Measurements from ENCODE around the gene ATXN3L.

DNA sequence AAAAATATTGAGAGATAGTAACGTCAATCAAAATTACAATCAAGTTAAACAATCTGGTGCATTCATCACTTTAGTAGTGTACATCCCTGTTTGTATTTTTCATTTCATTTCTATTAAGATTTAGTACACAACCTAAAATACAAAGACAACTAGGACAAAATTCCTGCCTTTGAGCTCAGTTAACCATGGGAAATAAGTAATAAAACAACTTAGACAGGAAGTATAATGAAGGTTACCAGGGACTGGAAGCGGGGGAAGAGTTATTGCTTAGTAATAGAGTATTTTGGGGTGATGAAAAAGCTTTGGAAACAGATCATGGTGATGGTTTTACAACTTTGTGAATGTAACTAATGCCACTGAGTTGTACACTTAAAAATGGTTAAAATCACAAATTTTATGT lies 25.6 kb upstream of the ATXN3L start:
- TF ChIP-seq, protein P1, sequence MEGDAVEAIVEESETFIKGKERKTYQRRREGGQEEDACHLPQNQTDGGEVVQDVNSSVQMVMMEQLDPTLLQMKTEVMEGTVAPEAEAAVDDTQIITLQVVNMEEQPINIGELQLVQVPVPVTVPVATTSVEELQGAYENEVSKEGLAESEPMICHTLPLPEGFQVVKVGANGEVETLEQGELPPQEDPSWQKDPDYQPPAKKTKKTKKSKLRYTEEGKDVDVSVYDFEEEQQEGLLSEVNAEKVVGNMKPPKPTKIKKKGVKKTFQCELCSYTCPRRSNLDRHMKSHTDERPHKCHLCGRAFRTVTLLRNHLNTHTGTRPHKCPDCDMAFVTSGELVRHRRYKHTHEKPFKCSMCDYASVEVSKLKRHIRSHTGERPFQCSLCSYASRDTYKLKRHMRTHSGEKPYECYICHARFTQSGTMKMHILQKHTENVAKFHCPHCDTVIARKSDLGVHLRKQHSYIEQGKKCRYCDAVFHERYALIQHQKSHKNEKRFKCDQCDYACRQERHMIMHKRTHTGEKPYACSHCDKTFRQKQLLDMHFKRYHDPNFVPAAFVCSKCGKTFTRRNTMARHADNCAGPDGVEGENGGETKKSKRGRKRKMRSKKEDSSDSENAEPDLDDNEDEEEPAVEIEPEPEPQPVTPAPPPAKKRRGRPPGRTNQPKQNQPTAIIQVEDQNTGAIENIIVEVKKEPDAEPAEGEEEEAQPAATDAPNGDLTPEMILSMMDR (IDR thresholded peaks at IDR 0.05; ENCODE audit: insufficient read depth, low read length, poor library complexity, severe bottlenecking), result no peak
- TF ChIP-seq EZH2phosphoT487 (conservative IDR thresholded peaks at IDR 0.05; ENCODE audit: low read length), result no peak

Data from SU-DHL-6 (cell line).